GM19463 (cell line): ENCODE results near the gene NR6A1.

Source experiments
- ATAC-seq: cut with Tn5 transposase; IDR thresholded peaks from one replicate; pipeline ENCODE4 v1.9.1; 2021; ENCODE audit warnings: mild to moderate bottlenecking, moderate library complexity; ENCODE audit not compliant: unreplicated experiment

Gene NR6A1

DNA sequence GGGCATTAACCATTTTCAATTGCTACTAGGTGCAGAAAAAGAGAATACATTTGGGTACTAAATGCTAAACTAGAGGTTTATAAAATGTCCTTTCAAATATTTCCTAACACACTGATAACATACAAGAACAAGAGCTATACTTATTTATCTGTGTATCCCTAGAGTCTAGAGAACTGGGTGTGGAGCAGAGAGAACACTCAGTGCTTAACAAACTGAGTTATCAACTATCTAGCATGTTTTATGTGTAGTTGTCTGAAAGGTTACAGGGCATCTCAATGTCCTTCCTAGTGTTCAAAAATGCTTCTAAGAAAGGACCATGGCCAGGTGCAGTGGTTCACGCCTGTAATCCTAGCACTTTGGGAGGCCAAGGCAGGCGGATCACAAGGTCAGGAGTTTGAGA, 40.3 kb downstream of the NR6A1 start:
- ATAC-seq, result no peak

DNA sequence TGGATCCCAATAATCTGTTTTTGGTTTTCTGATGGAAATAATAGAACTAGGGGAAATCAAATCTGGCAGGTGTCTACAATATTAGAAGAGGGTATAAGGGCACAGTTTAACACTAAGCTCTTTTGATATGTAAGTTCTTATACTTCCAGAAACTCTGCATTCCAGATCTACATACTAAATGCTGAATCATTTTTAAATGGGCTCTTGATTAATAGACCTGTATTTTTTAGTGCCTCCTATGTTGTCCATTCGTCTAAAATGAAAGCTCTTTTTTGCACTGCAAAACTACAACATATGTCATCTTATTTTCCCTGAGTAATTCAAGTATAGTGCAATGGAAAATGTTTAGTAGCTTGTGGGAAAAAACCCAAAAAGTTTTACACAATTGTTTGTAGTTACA, 44.2 kb downstream of the NR6A1 start:
- no peak for ATAC-seq

DNA sequence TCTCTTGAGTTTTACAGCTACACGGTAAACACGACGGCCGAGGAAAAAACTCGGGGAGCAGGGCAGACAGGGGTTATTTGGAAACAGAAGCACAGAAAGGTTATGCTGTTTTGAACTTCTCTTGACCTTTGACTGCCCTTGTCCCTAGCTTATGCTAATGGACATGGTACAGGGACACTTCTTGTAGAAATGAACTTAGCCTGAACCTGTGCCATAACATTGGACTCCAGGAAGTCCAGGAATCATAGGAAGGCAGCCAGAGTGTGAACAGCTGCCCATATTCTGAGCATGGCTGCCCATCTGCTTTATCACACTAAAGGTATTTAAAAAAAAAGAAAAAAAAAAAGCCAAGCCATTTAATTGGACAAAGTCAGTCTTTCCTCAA, 46.1 kb downstream of the NR6A1 start:
- no peak for ATAC-seq

DNA sequence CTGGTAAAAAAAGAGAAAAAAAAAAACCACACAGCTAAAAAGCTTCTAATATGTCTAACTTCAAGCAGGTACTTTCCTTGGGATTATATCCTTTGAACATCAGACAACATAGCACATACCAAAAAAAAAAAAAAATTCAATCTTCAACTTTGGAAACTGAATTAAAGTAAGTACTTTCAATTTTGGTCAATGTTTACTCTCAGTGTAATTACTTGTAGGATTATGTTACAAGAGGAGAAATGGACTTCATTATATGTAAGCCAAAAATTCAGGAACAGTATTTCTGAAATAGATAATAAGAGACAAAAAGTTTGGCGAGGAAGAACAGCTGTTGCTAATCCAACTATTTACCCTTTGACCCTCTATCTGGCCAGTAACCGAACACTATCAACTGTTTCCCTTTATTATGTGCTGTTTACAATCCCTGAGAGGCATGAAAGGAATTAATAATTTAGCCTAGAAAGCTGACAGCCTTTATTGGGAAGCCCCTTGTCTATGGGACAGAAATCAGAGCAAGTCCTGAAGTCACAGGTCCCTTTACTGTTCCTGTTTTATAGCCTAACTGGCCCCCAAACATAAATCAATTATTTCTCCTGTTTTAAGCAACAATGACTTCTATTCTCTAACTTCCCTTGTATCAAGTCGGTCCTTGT, 46.6 kb downstream of the NR6A1 start:
- no peak for ATAC-seq

DNA sequence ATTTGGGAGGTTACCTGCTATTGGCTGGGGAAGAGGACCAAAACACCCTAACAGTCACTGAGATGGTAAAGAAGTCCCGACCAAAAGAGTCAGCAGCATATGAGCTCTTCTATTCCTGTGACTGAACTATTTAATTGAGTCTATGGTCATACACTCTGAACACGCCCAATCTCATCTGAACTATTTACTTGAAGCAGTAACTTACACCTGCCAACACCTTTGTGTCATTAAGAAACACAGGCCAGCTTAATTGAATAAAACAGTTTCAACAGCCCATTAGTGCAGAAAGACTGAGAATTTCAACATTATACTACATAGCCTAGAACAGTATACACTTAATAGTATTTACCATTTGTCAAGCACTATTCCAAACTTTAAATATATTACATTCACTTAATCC, 47.8 kb downstream of the NR6A1 start:
- no peak for ATAC-seq

DNA sequence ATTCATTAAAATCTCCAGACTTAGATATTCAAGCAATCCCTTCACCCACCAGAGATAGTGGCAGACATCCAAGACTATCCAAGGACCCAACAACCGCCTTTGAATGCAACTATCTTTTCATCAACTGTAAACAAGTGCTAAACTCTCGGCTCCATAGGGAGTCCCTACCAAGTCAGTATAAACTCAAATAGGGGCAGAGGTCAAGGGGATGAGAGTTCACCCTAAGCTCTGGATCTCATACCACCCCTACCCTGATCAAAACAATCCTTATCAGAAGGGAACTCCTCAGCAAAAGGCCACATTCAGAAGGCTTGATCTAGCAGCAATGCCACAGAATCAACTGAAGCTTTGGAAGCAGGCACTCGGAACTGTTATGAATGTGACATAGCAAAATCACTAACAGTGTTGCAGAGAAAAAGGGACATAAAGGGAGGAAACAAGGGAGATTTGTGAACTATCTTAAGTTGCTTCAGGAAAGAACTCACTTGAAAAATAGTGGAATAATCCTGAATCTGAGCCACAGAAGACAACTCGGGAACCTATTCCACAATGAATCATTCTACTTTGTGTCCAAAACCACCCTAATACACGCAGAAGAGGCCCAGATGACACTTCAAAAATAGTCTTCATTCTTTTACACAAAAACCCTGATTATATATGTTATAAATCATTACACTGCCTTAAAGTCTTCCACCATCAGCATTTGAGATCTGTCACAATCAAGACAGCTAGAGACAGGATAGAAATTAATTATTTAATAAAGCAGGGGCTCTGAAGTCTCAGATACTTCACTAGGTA, 49.8 kb downstream of the NR6A1 start:
- ATAC-seq, result no peak

DNA sequence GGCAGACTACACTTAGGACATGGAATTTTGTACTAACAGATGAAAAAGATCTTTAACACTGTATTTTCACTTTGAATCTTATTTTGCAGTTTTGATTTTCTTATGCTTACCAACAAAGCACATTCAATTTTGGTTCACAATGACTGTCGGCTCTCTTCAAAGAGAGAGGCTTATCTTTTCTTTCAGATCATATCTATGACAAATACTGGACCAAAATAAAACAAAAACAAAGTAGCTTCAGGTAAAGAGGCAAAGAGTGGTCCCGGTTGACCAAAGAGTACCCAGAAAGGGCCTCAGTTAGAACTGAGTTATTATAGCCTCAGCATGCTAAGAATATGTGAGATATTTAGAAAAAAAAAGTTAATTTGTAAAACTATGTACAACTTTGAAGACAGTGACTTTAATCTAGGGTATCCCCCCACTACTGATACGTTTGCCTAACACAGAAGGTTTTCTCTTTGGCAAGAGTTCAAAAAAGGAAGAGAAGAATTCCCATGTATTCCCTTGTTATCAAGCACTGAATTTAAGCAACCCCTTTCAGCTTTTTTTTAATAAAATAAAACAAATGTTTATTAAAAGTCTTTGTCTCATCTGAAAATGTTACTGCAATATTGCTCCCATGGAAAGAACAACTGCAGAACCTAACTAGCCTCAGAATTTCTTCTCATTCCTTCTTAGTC, 50.5 kb downstream of the NR6A1 start:
- no peak for ATAC-seq

DNA sequence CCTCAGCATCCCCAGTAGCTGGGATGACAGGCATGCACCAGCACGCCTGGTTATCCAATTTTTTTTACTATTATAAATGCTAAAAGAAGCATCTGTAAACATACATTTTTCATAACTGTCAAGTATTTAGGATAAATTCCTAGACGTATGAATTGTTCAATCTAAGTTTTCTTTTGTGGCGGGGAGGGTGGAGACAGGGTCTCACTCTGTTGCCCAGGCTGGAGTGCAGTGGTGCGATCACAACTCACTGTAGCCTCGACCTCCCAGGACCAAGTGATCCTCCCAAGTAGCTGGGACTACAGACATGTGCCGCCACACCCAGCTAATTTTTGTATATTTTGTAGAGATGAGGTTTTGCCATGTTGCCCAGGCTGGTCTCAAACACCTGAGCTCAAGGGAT, 52.2 kb downstream of the NR6A1 start:
- ATAC-seq, result no peak

DNA sequence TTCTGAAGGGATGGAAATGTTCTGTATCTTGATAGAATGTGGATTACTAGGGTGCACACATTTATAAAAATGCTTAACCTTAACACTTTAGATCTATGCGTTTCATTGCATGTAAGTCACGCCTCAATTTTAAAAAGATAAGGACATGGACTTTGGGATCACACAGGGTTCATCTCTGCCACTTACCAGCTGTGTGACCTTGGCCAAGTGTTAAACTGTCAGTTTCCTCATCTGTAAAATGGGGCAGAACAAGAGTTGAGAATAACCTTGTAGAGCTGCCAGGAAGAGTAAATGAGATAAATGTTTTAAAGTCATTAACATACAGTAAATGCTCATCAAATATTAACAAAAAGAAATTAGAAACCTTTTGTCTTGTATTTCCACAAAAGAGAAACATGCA, 53.5 kb downstream of the NR6A1 start:
- ATAC-seq, result no peak

DNA sequence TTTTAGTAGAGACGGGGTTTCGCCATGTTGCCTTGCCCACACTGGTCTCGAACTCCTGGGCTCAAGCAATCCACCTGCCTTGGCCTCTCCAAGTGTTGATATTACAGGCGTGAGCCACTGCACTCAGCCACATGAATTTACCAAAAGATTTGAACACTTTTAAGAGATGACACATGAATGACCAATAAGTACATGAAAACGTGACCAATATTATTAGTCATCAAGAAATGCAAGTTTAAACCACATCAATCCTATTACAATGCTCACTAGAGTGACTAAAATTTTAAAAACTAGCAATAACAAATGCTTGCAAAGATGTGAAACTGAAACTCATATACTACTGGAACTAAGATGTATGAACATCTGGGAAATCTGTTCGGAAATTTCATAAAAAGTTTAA, 54.3 kb downstream of the NR6A1 start:
- no peak for ATAC-seq

DNA sequence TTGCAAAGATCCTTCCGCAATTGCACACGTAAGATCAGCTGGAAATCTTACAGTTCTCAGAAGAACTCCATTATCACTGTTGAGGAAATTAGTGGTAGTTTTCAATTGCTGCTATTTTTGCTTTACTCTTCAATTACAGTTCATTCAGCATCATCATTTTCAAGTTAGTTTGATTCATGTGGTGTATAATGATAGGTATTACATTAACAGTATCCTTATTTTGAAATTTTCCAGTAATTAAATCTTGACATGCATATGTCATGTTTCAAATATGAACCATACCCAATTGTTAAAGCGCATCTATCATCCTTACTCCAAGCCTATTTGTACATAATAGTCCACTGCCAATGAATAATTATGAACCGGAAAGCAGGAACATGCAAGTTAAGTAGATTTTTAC, 60.3 kb downstream of the NR6A1 start:
- ATAC-seq, result no peak

DNA sequence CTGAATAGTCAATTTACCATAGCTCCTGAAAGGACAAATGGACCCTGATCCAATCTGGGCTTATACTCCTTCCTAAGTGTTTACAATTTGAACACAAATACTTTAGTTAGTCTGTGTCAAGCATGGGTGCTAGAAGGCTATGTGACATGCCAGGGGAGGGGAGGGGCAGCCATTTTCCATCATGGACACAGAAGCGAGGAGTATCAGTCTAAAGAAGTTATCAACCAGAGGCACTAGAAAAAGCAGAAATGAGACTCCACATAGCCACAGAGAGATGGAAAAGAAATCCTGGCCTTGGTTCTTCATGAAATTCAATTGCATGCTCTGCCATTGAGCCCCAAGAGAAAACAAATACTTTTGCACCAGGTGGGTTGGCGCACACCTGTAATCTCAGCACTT, 61.8 kb downstream of the NR6A1 start:
- no peak for ATAC-seq

DNA sequence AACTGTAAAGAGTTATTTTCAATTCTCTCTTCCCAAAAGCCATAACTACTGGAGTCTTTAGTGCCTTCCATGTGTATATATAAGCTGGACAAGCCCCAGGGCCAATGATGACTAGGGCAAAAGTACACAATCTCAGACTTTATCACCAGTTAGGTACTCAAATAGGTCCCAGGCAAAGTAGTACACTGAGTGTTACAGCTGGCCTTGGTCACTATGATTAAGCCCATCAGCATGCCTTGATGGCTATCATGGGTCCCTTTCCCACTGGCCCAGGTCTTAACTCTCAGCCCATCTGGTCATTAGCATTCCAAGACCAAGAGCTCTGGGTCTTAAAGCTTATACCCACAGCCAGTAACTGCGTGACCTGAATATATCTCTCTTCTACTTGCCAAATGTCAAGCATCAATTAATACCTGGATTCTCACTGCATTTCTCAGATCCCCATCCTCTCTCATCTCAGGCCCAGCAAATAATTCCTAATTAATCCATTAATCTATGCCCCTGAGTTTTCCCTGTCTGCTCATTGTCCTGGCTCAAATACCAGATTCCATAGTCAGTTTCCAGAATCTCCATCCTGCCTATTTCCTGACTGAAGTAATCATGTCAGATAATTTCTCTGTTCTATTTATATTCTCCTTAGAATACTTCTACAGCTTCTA, 62.3 kb downstream of the NR6A1 start:
- ATAC-seq, result no peak

DNA sequence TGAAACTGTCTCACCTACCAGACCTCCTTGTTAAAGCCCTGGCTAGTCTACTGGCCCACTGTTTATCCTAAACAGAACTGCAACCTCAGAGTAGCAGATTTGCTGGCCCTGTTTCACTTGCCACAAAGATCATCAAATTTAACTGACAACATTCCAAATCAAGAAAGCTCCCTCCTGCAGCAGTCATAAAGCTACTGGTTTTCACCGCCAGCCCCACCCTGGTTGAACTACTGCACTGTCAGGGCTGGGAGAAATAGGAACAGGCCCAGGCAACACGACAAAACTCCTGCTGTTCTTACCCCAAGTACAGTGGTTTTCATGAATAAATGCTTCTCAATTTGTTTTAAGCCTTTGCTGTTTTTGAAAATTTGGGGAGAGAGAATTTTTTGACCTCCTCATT, 63.0 kb downstream of the NR6A1 start:
- no peak for ATAC-seq

DNA sequence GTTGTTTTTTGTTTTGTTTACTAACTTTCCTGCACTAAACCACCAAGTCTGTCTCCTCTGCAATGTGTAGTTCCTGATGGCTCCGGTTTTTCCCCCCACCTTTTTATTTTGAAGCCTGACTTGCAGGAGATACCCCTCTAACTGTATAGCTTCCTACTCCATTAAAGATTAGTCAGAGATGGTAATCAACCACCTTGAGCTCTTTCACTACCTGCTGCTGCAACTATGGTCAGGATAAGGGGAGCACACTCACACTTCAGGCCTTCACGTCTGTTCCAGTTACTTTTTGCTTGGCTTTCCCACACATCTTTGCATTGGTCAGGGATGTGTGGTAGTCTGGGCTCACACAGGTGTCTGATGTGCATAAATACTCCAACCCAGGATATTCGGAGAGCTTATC, 63.4 kb downstream of the NR6A1 start:
- no peak for ATAC-seq

DNA sequence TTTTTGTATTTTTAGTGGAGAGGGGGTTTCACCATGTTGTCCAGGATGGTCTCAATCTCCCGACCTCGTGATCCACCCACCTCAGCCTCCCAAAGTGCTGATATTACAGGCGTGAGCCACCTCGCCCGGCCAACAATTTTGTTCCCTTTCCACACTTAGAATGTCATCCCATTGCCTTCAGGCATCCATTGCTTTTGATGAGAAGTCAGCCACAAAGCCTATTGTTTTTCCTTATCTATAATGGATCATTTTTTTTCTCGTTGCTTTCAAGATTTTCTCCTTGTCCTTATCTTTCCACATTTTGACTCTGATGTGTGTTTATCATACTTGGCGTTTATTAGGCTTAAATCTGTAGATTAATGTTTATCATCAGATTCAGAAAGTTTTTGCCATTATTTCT, 64.4 kb downstream of the NR6A1 start:
- no peak for ATAC-seq

DNA sequence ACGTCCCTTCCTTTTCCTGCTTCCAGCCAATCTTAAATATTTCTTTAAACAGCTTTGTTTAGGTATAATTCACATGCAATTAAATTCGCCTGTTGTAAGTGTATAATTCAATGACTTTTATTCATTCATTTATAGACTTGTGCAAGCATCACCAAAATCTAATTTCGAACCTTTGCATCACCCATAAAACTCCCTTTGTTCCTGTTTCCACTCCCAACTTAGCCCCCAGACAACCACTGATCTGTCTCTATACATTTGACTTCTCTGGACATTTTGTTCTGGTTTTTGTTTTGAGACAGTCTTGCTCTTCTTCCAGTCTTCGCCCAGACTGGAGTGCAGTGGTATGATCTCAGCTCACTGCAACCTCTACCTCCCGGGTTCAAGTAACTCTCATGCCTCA, 71.5 kb downstream of the NR6A1 start:
- no peak for ATAC-seq

DNA sequence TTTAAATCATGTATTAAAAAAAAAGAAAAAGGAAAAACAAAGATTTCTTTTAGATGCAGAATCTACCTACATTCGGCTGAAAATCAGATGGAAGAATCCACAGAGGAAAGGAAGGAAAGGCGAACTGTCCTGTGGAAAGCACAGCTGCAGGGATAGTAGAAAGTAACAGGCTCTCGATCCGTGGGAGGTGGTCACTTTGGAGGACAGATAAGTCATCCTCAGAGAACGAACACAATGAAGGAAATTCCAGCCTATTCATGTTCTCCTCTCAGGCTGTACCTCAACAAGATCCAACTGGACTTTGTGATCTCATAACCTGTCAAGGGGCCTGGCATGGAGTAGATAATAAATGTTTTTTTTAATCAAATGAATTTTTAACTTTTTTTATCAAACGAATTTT, 72.8 kb downstream of the NR6A1 start:
- no peak for ATAC-seq

DNA sequence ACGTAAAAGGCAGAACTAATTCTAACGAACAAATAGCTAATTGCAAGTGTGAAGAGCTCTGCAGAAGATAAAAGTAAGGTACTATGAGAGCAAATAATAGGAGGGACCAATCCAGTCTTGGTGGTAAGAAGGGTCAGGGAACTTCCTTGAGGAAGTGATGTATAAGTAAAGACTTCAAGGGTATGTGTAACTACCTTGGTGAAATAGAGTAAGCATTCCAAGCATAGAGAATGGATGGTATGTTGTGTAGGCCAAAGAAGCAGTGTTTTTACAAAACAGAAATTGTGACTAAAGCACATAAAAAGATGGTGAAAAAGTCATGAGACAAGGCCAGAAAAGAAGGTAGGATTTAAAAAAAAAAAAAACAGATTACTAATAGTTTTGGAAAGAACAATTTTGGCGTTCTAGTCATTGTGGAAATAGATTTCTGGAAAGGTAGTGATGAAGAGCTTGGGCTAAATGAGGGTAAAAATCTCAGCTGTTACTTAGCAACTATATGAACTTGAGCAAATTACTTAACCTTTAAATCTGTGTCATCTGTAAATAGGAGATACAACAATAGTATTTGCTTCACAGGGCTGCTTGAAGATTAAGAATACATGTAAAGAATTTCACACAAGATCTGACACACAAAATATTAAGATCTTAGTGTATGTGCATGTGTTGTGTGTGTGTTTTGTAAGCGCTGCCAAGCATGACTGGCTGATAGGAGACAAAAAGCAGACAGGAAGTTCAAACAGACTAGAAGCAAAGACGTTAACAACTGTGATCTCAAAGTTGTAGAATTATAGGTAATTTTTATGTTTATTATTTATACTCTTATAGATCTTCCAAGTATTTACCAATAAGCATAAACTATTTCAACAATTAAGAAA, 73.5 kb downstream of the NR6A1 start:
- no peak for ATAC-seq

DNA sequence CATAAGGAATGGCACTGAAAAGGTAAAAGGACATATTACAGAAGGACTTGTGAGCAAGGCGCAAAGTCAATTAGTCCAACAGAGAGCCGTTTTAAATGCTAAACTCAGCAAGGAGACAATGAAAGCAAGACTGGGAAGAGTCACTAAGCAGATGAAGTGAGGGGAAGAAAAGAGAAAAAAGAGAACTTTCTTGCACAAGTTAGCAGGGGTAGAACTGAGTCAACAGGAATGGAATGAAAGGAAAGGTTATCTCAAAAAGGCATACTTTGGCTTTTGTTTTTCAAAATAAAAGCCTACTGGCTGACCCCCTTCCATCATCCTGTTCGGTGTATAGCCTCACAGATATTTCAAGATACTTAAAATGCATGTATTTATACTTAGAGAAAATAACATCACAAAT, 75.0 kb downstream of the NR6A1 start:
- no peak for ATAC-seq
